Omental fat pad (tissue), 4 donors: ENCODE results near the gene PDLIM1. TPM values are rescaled to one million over a fixed set of nuclear protein-coding genes. Genes with fewer than 3 reads are reported as not detected.

Source experiments
- ATAC-seq: fragments of 150-250 bp; one replicate; pipeline ENCODE4 v1.9.1; 2016; ENCODE audit warnings: mild to moderate bottlenecking, moderate library complexity; ENCODE audit not compliant: low FRiP score
- DNase-seq: peaks from one replicate; pipeline ENCODE4 v3.0.0-alpha.2; 2019; ENCODE audit warnings: low spot score
- total RNA-seq, 4 donors: library from RNA; depleted of rRNA; stranded (reverse); fragments of >200 nt; gene quantifications; one replicate each; pipeline ENCODE4 v1.1.0, GENCODE V29; 2016
- TF ChIP-seq, protein P1 (sequence below), 3 donors: fragments of 450-650 bp; IDR thresholded peaks; one replicate each; pipeline ENCODE4 v1.5.1; 2016 to 2017; ENCODE audit warnings: antibody characterized with exemption in 3 of 3, mild to moderate bottlenecking in 3 of 3, moderate library complexity in 2 of 3

Gene PDLIM1
- total RNA-seq, 4 donors from 2014 or later, result 85.6 to 175 (median 122) TPM

- TF ChIP-seq, protein P1, sequence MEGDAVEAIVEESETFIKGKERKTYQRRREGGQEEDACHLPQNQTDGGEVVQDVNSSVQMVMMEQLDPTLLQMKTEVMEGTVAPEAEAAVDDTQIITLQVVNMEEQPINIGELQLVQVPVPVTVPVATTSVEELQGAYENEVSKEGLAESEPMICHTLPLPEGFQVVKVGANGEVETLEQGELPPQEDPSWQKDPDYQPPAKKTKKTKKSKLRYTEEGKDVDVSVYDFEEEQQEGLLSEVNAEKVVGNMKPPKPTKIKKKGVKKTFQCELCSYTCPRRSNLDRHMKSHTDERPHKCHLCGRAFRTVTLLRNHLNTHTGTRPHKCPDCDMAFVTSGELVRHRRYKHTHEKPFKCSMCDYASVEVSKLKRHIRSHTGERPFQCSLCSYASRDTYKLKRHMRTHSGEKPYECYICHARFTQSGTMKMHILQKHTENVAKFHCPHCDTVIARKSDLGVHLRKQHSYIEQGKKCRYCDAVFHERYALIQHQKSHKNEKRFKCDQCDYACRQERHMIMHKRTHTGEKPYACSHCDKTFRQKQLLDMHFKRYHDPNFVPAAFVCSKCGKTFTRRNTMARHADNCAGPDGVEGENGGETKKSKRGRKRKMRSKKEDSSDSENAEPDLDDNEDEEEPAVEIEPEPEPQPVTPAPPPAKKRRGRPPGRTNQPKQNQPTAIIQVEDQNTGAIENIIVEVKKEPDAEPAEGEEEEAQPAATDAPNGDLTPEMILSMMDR (IDR thresholded peaks at IDR 0.05), result no peak
- DNase-seq, result no peak
- ATAC-seq, result peak; percentile 38
Observed at GRCh38 chr10:95260909-95261552, 29.8 kb downstream of the PDLIM1 start.

DNA sequence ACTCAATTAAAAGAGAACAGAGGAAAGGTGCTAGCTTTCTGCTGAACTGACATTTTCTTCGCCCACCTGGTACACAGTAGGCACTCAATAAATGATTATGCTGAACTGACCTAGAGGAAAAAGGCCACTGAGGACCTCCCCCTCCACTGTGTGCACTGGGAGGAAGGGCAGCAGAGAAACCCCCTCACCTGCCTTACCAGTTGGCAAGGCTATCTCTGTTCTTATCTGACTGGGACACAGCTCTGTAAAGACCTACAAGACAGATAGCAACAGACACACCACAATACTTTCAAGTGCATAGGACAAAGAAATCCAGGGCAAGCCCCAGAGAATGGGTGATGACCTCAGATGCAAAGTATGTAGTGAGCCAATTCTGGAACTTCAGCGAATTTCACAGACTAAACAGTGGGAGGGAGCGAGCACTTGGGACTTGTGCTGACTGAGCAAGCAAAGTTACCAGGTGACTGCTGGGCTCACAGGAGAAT, 30.4 kb downstream of the PDLIM1 start:
- no peak for DNase-seq
- TF ChIP-seq, protein P1 (IDR thresholded peaks at IDR 0.05), result no peak
- ATAC-seq, result peak; percentile 66

GRCh38 chr10:95257849-95258248, 33.0 kb downstream of the PDLIM1 start:
- DNase-seq (no peak), ATAC-seq (no peak)
- TF ChIP-seq, protein P1 (IDR thresholded peaks at IDR 0.05), result no peak

DNA sequence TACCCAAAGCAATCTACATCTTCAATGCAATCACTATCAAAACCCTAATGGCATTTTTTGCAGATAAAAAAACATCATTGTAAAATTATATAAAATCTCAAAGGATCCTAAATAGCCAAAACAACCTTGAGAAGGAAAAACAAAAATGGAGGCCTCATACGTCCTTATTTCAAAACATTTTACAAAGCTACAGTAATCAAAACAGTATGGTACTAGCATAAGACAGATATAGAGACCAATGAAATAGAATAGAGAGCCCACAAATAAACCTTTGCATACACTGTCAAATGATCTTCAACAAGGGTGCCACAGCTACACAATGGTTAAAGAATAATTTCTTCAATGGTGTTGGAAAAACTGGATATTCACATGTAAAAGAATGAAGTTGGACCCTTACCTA, 34.5 kb downstream of the PDLIM1 start:
- ATAC-seq, result no peak
- no peak for DNase-seq
- TF ChIP-seq, protein P1 (IDR thresholded peaks at IDR 0.05), result no peak

DNA sequence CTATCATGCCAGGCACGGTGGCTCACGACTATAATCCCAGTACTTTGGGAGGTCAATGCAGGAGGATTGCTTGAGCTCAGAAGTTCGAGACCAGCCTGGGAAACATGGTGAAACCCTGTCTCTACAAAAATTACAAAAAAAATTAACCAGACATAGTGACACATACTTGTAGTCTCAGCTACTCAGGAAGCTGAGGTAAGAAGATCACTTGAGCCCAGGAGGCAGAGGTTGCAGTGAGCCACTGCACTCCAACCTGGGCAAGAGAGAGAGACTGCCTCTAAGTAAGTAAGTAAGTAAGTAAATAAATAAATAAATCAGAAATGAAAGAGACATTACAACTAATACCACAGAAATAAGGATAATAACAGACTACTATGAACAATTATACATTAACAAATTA, 36.2 kb downstream of the PDLIM1 start:
- ATAC-seq, result no peak
- DNase-seq, result no peak
- TF ChIP-seq, protein P1 (IDR thresholded peaks at IDR 0.05), result no peak

GRCh38 chr10:95253686-95254085, 37.1 kb downstream of the PDLIM1 start:
- TF ChIP-seq, protein P1 (IDR thresholded peaks at IDR 0.05), result no peak
- no peak for DNase-seq
- no peak for ATAC-seq

DNA sequence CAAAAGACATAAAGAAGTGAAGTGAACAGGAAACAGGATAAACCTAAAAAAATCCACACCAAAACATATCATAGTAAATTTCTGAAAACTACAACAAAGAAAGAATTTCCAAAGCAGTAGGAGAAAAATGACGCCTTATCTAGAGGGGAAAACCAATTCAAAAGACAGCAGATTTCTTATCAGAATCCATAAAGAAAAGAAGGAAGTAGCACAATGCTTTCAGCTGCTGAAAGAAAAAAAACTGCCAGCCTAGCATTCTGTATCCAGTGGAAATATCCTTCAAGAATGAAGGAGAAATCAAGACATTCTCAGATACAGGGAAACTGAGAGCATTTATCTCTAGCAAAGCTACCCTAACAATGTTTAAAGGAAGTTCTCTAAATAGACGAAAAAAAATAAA, 37.8 kb downstream of the PDLIM1 start:
- DNase-seq, result no peak
- TF ChIP-seq, protein P1 (IDR thresholded peaks at IDR 0.05), result no peak

More for the DNA sequence above, 37.8 kb downstream of the PDLIM1 start:
- no peak for ATAC-seq
